Measurements from ENCODE around the gene HMGCR.

The HMGCR gene

GRCh38 chr5:75389430-75389829, 52.4 kb downstream of the HMGCR start:
- Histone ChIP-seq H3K4me1 (ENCODE audit: control insufficient read depth, insufficient read depth, low read length) (no peaks in the 10 kb centered on the region), H3K36me3 (ENCODE audit: control insufficient read depth, insufficient read depth, low read length) (no peaks in the 10 kb centered on the region), H3K4me3 (ENCODE audit: low read depth, low read length) (no peak overlapping the region), H3K27me3 (ENCODE audit: control insufficient read depth, insufficient read depth, low read length) (no peaks in the 10 kb centered on the region), H3K9ac (ENCODE audit: low read depth, low read length) (no peak overlapping the region), H3K9me3 (ENCODE audit: control insufficient read depth, insufficient read depth, low read length) (no peaks in the 10 kb centered on the region)

GRCh38 chr5:75395277-75395676, 58.3 kb downstream of the HMGCR start:
- Histone ChIP-seq H3K9me3 (ENCODE audit: control insufficient read depth, insufficient read depth, low read length) (no peaks in the 10 kb centered on the region), H3K9ac (ENCODE audit: low read depth, low read length) (no peak overlapping the region), H3K27me3 (ENCODE audit: control insufficient read depth, insufficient read depth, low read length) (no peaks in the 10 kb centered on the region), H3K4me1 (ENCODE audit: control insufficient read depth, insufficient read depth, low read length) (no peaks in the 10 kb centered on the region), H3K4me3 (ENCODE audit: low read depth, low read length) (no peak overlapping the region), H3K36me3 (ENCODE audit: control insufficient read depth, insufficient read depth, low read length) (peaks cover 4% of the 10 kb centered on the region)

DNA sequence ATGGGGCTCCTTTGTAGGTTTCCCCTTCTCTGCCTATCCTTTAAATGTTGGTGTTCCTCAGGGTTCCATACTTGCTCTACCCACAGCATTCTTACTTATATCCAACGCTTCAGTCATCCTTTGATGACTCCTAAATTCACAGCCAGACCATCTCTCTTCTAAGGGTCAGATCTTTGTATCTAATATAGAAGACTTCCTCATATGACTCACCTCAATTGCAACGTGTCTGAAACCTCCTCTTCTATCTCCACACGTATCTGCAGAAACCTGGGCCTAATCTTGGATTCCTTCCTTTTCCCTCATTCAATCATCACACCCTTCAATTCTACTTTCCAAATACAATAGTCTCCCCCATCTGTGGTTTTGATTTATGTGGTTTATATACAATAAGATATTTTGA, 68.3 kb downstream of the HMGCR start:
- Histone ChIP-seq H3K9me3 (ENCODE audit: control insufficient read depth, insufficient read depth, low read length) (no peaks in the 10 kb centered on the region), H3K4me3 (ENCODE audit: low read depth, low read length) (no peak overlapping the region), H3K9ac (ENCODE audit: low read depth, low read length) (no peak overlapping the region), H3K4me1 (ENCODE audit: control insufficient read depth, insufficient read depth, low read length) (no peaks in the 10 kb centered on the region), H3K27me3 (ENCODE audit: control insufficient read depth, insufficient read depth, low read length) (no peaks in the 10 kb centered on the region), H3K36me3 (ENCODE audit: control insufficient read depth, insufficient read depth, low read length) (no peaks in the 10 kb centered on the region)

All from iPS-15b (cell line).